Measurements from ENCODE around the gene PTX3.

Gene PTX3

DNA sequence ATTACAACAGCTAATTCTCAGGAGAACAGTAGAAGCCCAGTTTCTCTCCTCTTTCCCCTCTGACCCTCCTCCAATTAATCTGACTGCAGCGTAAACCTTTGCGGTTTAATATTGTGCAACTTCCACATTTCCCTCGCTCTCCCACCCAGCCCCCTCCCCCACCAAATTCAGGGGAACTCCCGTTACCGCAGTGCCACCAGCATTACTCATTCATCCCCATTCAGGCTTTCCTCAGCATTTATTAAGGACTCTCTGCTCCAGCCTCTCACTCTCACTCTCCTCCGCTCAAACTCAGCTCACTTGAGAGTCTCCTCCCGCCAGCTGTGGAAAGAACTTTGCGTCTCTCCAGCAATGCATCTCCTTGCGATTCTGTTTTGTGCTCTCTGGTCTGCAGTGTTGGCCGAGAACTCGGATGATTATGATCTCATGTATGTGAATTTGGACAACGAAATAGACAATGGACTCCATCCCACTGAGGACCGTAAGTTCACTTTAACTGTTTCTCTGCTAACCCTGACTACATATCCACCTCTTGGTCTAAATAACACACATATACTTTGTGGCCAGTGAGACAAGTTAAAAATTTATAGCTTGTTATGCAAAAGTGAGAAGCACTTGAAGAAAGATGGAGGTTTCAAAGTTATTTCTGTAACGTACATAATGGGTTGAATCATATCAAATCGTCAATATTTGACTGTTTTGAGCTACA lies at the start of gene PTX3:
TSS of gene PTX3 (plus strand) at position 268 of the 709 bp plus-strand sequence. CDS start at position 352, 84 bp downstream.
- DNase-seq: no peak

DNA sequence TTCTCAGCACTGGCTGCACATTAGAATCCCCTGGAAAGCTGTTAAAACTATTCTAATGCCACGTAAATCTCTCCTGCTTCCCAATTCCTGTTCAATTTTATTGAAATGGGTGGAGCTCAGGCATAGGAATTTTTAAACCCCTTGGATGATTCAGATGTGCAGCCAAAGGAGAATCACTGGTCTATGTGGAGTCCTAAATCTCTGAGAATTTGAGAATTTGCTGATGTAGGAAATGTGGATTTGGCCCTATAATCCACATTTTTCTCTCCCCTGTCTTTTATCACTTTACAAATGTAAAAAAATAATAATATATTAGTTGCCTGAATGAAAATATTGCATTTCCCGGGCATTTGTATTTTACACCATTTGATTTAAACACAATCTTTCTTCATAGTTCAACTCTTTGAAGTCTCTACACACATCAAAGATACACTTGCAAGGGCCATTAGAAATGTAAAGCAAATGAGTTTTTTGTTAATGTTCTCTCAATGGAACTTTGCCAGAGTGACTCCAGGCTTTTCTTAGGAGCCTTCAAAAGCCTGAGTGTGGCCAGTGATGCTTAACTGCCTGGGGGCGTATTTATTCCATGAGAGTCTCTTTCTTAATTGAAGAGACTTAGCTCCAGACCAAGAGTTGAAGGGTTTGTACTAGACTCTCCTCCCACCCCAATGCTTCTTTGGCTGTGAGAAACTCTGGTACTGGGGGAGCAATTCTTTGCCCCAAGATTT lies 48.8 kb upstream of the PTX3 start:
- no peak for DNase-seq

DNA sequence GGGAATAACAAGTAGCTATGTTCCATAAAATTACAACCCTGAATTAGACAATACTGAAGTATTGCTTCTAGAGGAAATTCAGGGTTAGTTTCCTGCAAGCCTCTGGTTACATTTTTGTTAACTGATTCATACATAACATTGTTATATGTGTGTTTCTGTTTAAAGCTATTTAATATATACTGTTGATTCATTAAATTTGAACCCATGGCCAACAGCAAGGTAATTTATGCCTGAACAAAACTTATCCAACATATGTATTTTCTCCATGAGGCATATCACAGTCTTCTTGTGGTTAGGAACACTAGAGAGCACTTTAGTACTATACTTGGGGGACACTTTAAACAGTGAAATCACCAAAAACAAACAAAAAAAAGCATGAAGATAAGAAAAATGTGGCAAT lies 47.7 kb upstream of the PTX3 start:
- DNase-seq: no peak

GRCh38 chr3:157390713-157391515 lies 45.7 kb upstream of the PTX3 start:
- DNase-seq: no peak

DNA sequence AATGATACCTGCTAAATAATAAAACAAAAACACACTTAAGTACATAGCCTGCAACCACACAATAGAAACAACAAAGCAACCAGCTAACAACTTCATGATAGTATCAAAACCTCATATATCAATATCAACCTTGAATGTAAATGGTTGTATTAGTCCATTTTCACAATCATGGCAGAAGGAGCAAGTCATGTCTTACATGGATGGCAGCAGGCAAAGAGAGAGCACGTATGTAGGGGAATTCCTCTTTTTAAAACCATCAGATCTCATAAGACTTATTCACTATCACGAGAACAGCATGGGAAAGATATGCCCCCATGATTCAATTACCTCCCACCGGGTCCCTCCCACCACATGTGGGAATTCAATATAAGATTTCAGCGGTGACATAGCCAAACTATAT lies 44.5 kb upstream of the PTX3 start:
- DNase-seq: no peak

DNA sequence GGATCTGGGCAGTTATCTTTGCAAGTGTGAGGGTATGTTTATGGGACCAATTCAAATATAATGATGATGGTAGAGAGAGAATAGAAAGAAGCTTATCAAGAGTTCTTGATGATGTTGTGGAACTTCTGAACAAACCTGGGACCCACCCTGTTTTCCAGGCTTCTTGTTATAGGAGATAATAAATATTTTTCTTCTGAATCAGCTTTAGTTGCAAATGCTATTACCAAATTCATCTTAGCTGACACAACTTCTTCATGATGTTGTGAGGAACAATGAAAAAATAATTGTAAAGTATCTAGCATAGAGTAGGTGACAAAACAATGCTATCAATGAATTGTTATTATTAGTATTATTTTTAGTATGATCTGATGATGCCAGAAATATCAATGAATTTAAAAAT lies 43.5 kb upstream of the PTX3 start:
- no peak for DNase-seq

DNA sequence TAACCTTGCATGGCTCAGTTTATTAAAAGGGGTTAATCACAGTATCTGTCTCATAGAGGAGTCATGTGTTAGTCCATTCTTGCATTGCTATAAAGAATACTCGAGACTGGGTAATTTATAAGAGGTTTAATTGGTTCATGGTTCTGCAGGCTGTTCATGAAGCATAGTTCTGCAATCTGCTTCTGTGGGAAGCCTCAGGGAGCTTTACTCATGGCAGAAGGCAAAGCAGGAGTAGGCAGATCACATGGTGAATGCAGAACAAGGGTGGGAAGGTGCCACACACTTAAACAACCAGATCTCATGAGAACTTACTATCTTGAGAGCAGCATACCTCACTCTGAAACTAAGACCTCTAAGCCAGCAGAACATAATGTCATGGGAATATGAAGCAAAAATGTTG lies 42.2 kb upstream of the PTX3 start:
- no peak for DNase-seq

DNA sequence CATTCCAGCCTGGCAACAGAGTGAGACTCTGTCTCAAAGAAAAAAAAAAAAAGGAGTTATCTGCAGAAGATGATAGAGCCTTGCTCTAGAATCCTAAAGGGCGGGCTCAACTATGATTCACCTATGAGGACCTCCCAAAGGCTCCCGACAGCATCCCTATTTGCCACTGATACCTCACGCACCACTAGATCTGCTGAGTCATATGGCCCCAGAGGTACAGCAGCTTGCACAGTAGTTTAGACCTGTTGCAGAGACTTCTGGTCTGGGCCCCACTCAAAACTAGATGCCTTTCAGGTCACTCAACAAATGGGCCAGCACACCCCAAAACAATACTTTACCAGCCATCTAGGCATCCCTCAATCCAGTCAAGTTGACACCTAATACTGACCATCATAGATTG lies 38.1 kb upstream of the PTX3 start:
- no peak for DNase-seq

- DNase-seq: no peak
These were observed 32.3 kb upstream of the PTX3 start for GRCh38 chr3:157404381-157404780.

DNA sequence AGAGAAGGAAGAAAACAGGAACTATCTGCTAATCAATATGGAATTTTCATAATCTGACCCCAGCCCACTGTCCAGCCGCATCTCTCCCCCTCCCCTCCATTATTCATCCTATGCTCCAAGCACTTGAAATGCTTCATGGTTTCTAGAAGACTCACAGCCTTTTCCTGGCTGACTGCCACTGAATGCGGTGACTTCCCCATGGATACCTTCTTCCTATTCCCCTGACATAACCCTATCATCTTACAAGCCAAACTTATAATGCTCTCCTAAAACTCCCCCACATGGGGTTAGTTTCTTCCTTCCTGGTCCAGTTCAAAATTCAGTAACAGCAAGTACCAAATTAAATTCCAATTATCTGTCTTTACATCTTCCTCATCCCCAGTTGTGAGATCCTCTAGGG lies 31.2 kb upstream of the PTX3 start:
- no peak for DNase-seq

GRCh38 chr3:157406394-157406793 lies 30.3 kb upstream of the PTX3 start:
- DNase-seq: no peak

GRCh38 chr3:157407769-157408168 lies 28.9 kb upstream of the PTX3 start:
- DNase-seq: no peak

- DNase-seq: no peak
These were observed 28.0 kb upstream of the PTX3 start for GRCh38 chr3:157408499-157409149.

DNA sequence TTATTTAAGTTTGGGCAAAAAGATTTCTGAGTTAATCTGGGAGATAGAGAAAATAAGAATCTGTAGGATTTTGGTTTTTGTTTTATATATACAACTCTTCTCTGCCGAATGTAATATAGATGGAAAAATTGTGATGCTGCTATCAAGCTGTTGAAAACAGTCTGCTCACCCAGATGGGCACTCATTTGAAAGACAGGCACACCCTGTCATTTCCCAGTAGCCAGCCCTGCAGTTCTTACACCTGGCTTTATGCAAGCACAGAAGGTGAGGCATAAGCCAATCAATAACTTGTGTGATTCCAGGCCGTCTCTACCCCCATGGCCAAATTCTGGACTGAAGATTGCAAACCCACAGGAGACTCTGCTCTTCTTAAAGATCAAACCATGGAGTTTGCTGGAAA lies 27.1 kb upstream of the PTX3 start:
- DNase-seq: no peak

GRCh38 chr3:157410945-157411344 lies 25.7 kb upstream of the PTX3 start:
- no peak for DNase-seq

DNA sequence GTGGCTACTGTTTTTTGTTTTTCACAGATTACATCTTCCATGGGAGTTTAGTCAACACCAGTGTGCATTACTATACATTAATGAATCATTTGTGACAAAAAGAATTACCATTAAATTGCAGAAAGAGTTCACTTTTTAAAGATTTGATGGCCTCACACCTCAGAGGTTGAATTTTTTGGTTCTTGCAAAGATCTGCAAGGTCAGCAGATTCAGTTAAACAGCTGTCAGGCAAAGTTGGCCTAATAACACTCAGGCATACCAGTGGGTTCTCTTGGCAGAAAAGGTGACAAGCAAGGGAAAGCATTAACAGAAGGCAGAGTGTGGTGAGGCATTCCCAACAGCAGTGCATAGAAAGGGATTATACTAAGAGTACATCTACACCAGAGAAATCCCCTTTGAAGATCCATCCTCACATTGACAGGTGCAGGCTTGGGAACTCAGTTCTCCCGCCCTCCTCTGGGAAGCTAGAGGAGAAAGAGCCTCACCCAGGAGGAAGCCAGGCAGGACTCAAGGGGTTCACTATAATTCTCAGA lies 24.3 kb upstream of the PTX3 start:
- no peak for DNase-seq

GRCh38 chr3:157414861-157415260 lies 21.8 kb upstream of the PTX3 start:
- DNase-seq: no peak

- no peak for DNase-seq
These were observed 20.1 kb upstream of the PTX3 start for GRCh38 chr3:157416347-157417087.

DNA sequence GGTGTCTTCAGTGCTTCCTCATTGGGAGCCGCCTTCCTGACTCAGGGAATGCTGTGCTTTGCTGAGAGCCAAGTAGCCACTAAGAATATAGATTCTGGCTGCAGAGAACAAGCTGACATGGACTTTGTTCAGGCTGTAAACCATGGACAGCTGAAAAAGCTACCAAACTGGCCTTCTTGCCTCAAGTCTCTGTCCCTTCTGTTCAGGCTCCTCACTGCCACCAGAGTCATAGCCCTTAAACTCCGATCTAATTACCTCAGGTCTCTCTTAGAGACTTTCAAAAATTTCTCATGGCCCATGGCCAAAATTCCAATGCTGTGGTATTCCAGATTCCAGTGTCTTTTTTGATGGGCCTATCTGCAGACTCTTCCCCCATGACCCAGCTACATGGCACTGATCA lies 19.4 kb upstream of the PTX3 start:
- DNase-seq: no peak

GRCh38 chr3:157418104-157418503 lies 18.5 kb upstream of the PTX3 start:
- DNase-seq: no peak

DNA sequence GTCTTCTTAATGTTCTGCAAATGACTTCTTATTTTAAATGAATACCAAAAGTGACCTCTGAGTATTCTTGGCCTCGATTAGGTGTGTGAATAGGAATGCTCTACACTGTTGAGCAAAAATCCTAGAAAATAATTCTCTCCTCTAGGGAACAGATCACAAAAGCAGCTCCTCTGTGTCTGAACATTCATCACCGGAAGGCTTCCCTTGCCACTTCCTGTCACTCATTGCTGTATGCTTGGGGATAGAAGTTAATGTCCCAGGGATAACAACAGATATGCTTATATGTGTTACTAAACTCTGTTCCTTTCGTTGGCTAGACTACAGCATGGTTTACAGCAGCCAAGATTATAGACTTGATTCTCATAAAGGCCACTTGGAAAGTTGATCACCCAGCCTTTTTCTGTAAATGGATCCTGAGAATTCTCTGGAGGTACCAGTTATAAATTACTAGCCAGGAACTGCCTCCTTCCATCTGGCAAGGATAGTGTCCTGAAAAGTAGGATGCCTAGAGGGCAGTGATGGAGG lies 16.0 kb upstream of the PTX3 start:
- no peak for DNase-seq

- no peak for DNase-seq
These were observed 13.3 kb upstream of the PTX3 start for GRCh38 chr3:157423337-157423736.
